GM20000 (cell line): ENCODE data around the gene TP53TG3E.
"Not testable (repeated sequence)": the region's sequence is repeated elsewhere in the genome, so short reads cannot be mapped to it uniquely, and the experiment has no call there.

Experiments used
- DNase-seq: peaks from one replicate; pipeline ENCODE4 v3.0.0; 2012; ENCODE audit warnings: low spot score

TP53TG3E gene, protein sequence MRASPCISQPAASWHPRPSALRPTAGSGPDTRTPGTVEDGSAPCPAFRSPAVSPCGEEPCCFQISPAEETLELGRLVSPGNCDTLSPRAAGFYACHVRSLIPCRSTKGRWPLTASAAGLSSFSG

GRCh38 chr16:33304006-33304405 is at the start of gene TP53TG3E:
Gene TP53TG3E (plus strand): TSS chr16:33304306. CDS start chr16:33304374, 68 bp downstream.
- not testable (repeated sequence) for DNase-seq

GRCh38 chr16:33336226-33337012 is 32.3 kb downstream of the TP53TG3E start:
- not testable (repeated sequence) for DNase-seq

DNA sequence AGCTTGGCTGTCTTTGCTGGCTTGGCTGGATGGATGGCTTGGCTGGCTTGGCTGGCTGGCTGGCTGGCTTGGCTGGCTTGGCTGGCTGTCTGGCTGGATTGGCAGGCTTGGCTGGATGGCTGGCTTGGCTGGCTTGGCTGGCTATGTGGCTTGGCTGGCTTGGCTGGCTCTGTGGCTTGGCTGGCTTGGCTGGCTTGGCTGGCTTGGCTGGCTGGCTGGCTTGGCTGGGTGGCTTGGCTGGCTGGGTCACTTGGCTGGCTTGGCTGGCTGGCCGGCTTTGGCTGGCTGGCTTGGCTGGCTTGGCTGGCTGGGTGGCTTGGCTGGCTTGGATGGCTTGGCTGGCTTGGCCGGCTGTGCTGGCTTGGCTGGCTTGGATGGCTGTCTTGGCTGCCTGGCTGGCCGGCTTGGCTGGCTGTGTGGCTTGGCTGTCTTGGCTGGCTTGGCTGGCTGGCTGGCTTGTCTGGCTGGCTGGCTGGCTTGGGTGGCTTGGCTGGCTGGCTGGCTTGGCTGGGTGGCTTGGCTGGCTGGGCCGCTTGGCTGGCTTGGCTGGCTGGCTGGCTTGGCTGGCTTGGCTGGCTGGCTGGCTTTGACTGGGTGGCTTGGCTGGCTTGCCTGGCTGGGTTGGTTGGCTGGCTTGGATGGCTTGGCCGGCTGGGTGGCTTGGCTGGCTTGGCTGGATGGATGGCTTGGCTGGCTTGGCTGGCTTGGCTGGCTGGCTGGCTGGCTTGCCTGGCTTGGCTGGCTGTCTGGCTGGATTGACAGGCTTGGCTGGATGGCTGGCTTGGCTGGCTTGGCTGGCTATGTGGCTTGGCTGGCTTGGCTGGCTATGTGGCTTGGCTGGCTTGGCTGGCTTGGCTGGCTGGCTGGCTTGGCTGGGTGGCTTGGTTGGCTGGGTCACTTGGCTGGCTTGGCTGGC is 33.8 kb downstream of the TP53TG3E start:
- DNase-seq: not testable (repeated sequence)

GRCh38 chr16:33338543-33338951 is 34.4 kb downstream of the TP53TG3E start:
- not testable (repeated sequence) for DNase-seq

GRCh38 chr16:33339093-33340061 is 35.3 kb downstream of the TP53TG3E start:
- DNase-seq: not testable (repeated sequence)
